GM12878 (cell line): ENCODE measurements around the gene TNP2. TPM values are rescaled to one million over a fixed set of nuclear protein-coding genes. Genes with fewer than 3 reads are reported as not detected.

ENCODE experiments used
- ASH2L ChIP-seq: fragments of 300-600, 200-600 bp; sonication (generic); IDR thresholded peaks from 2 replicates; pipeline ENCODE4 v1.6.1; 2017; ENCODE audit warnings: low read depth, mild to moderate bottlenecking, borderline replicate concordance
- ATF3 ChIP-seq: IDR thresholded peaks from 2 replicates; pipeline ENCODE4 v1.6.1; 2011; ENCODE audit warnings: low read depth, mild to moderate bottlenecking, low read length, moderate library complexity, borderline replicate concordance; ENCODE audit errors: extremely low read depth
- BCL3 ChIP-seq: IDR thresholded peaks from 2 replicates; pipeline ENCODE4 v1.6.1; 2011; ENCODE audit warnings: borderline replicate concordance, low read depth, mild to moderate bottlenecking, moderate library complexity, low read length; ENCODE audit not compliant: insufficient read depth, poor library complexity, severe bottlenecking
- CBX3 ChIP-seq: fragments of 200-600 bp; sonication (generic); IDR thresholded peaks from 2 replicates; pipeline ENCODE4 v1.6.1; 2016; ENCODE audit warnings: low read depth, borderline replicate concordance
- CEBPB ChIP-seq, 2 experiments: fragments of 150-350 bp in 1 of 2; IDR thresholded peaks; 2 replicates each; pipeline ENCODE4 v1.6.1; 2012 to 2014; ENCODE audit warnings: low read depth in 2 of 2, low read length in 2 of 2, borderline replicate concordance in 1 of 2, inconsistent platforms in 1 of 2
- CREB1 ChIP-seq: IDR thresholded peaks from 2 replicates; pipeline ENCODE4 v1.6.1; 2012; ENCODE audit warnings: low read depth, mild to moderate bottlenecking, inconsistent platforms
- E4F1 ChIP-seq: fragments of 450-650 bp; IDR thresholded peaks from 2 replicates; pipeline ENCODE4 v1.6.1; 2018; ENCODE audit warnings: borderline replicate concordance, mild to moderate bottlenecking; ENCODE audit not compliant: partially characterized antibody
- EP300 ChIP-seq, 2 experiments: fragments of 150-350 bp in 1 of 2; IDR thresholded peaks; 2 replicates each; pipeline ENCODE4 v1.6.1; 2011 to 2012; ENCODE audit warnings: low read depth in 2 of 2, low read length in 2 of 2, borderline replicate concordance in 1 of 2, improper control_type of control experiment in 1 of 2, inconsistent platforms in 1 of 2; ENCODE audit not compliant: control insufficient read depth in 1 of 2
- IRF4 ChIP-seq: IDR thresholded peaks from 2 replicates; pipeline ENCODE4 v1.6.1; 2011; ENCODE audit warnings: low read depth, low read length
- KDM1A ChIP-seq: fragments of 200-600 bp; sonication (generic); IDR thresholded peaks from 2 replicates; pipeline ENCODE4 v1.6.1; 2016; ENCODE audit warnings: borderline replicate concordance
- MTA2 ChIP-seq: fragments of 450-650 bp; IDR thresholded peaks from 2 replicates; pipeline ENCODE4 v1.6.1; 2016; ENCODE audit warnings: low read depth, mild to moderate bottlenecking, moderate library complexity
- MTA3 ChIP-seq: IDR thresholded peaks from 2 replicates; pipeline ENCODE4 v1.6.1; 2012; ENCODE audit warnings: low read length, inconsistent platforms, borderline replicate concordance
- PAX5 ChIP-seq: IDR thresholded peaks from 2 replicates; pipeline ENCODE4 v1.6.1; 2011; ENCODE audit warnings: low read depth, low read length, borderline replicate concordance
- POU2F2 ChIP-seq: IDR thresholded peaks from 3 replicates; pipeline ENCODE4 v1.6.1; 2011; ENCODE audit warnings: low read depth, mild to moderate bottlenecking, low read length, borderline replicate concordance
- RBBP5 ChIP-seq: fragments of 200-600 bp; sonication (generic); conservative IDR thresholded peaks from 2 replicates; pipeline ENCODE4 v1.6.1; 2016
- RELA ChIP-seq: fragments of 450-650 bp; IDR thresholded peaks from 2 replicates; pipeline ENCODE4 v1.8.0; 2014; ENCODE audit warnings: borderline replicate concordance; ENCODE audit not compliant: partially characterized antibody
- SUPT20H ChIP-seq: IDR thresholded peaks from 2 replicates; pipeline ENCODE4 v1.6.1; 2011; ENCODE audit warnings: low read depth, mild to moderate bottlenecking, low read length, moderate library complexity, borderline replicate concordance; ENCODE audit not compliant: control insufficient read depth
- USF2 ChIP-seq: IDR thresholded peaks from 2 replicates; pipeline ENCODE4 v1.6.1; 2011; ENCODE audit warnings: low read depth, low read length, improper control_type of control experiment, borderline replicate concordance
- ZBTB40 ChIP-seq: fragments of 450-650 bp; IDR thresholded peaks from 2 replicates; pipeline ENCODE4 v1.6.1; 2016; ENCODE audit warnings: mild to moderate bottlenecking, moderate library complexity, borderline replicate concordance
- polyA plus RNA-seq, 11 experiments: library from polyadenylated mRNA; depleted of rRNA in 4 of 11; unstranded in 6 of 11; stranded (reverse) in 5 of 11; fragments of >200 nt; fragmentation: Nextera tagmentation in 4 of 11; fragmentation: Illumina TruSeq in 1 of 11; extraction: Ambion mirVana in 4 of 11; extraction: Trizol in 1 of 11; gene quantifications; 1 replicate in 1 of 11; 2 replicates in 10 of 11; pipeline versions ENCODE4 v1.2.1 to v1.2.3, GENCODE V29; 2011 to 2016; ENCODE audit warnings: inconsistent platforms in 2 of 11, missing spikeins in 2 of 11, low read depth in 1 of 11
- total RNA-seq, 4 experiments: library from RNA; depleted of rRNA in 3 of 4; stranded (reverse); fragments of >200 nt in 3 of 4; fragmentation: Illumina TruSeq in 1 of 4; extraction: Trizol in 1 of 4; gene quantifications; 2 replicates each; pipeline versions ENCODE4 v1.2.1 to v1.2.3, GENCODE V29; 2013 to 2021

The TNP2 gene
- total and polyA plus RNA-seq, 10 of the 15 experiments (the other 5 are each of a cell fraction or from before 2014, with no cell fraction given): not detected

GRCh38 chr16:11308493-11309283 is 39.6 kb upstream of the TNP2 start (continued):
- TF ChIP-seq MTA2 (peak; percentile 64; the same call in 1 of the 2 replicates), ZBTB40 (no peak), KDM1A (no peak), SUPT20H (no peak), BCL3 (peak; percentile 30), POU2F2 (peak; percentile 45; the same call in 1 of the 3 replicates), E4F1 (peak; percentile 11), CREB1 (peak; percentile 38; the same call in 1 of the 2 replicates), MTA3 (peak; percentile 52; the same call in 1 of the 2 replicates), PAX5 (peak; percentile 100), CBX3 (no peak), ATF3 (no peak), USF2 (no peak), ASH2L (no peak), RBBP5 (no peak), CEBPB (IDR thresholded peaks at IDR 0.05; ENCODE audit: borderline replicate concordance in 1 of 2, low read depth in 2 of 2, low read length in 2 of 2) (no peak), IRF4 (0 out of 2 replicates have a peak, but pooled peaks have one; percentile 54), EP300 (IDR thresholded peaks at IDR 0.05; ENCODE audit: borderline replicate concordance in 1 of 2, control insufficient read depth in 1 of 2, low read depth in 2 of 2, low read length in 2 of 2) (peak; percentile 79 to 87), RELA (no peak)
